Measurements from ENCODE around the gene PRKAR2B. TPM values are rescaled to one million over a fixed set of nuclear protein-coding genes. Genes with fewer than 3 reads are reported as not detected.

PRKAR2B gene
- total and polyA plus RNA-seq, 2 of the 4 experiments (the other 2 are of a cell fraction) = 3.0 to 3.1 TPM

GRCh38 chr7:107090457-107090856 lies 46.0 kb downstream of the PRKAR2B start:
- Histone ChIP-seq H4K20me1 (ENCODE audit: insufficient read depth, low read length) (no peaks in the 10 kb centered on the region), H3K36me3 (ENCODE audit: control insufficient read depth, insufficient read depth, low read length) (no peaks in the 10 kb centered on the region), H3K27ac (ENCODE audit: insufficient read depth, low read length) (no peak overlapping the region), H3K4ac (ENCODE audit: low read depth, low read length) (no peak overlapping the region), H3K14ac (replicated peaks; ENCODE audit: low read depth, low read length) (no peak overlapping the region), H3K4me3 (ENCODE audit: insufficient read depth, low read depth, low read length) (no peak overlapping the region), H3K9me1 (ENCODE audit: insufficient read depth, low read length) (no peaks in the 10 kb centered on the region), H2BK120ac (ENCODE audit: low read depth, low read length) (no peak overlapping the region), H3K79me1 (ENCODE audit: low read depth in 1 of 2, low read length in 2 of 2) (no peaks in the 10 kb centered on the region; a peak in 1 of 4 replicates), H3K18ac (ENCODE audit: low read depth, low read length) (no peak overlapping the region), H2AK5ac (ENCODE audit: low read depth, low read length) (no peak overlapping the region), H3K9me3 (ENCODE audit: control insufficient read depth, insufficient read depth, low read length) (no peaks in the 10 kb centered on the region), H3K27me3 (ENCODE audit: control insufficient read depth, insufficient read depth, low read length) (no peaks in the 10 kb centered on the region), H3K4me1 (ENCODE audit: control insufficient read depth, insufficient read depth, low read length) (no peaks in the 10 kb centered on the region), H3K9ac (ENCODE audit: low read depth, low read length) (no peak overlapping the region), H3K4me2 (ENCODE audit: low read depth, low read length) (no peak overlapping the region), H4K91ac (ENCODE audit: insufficient read depth, low read depth, low read length) (no peak overlapping the region), H3K23ac (ENCODE audit: low read depth, low read length) (no peak overlapping the region), H2BK5ac (ENCODE audit: low read depth, low read length, poor library complexity, severe bottlenecking) (no peak overlapping the region), H2AK9ac (replicated peaks; ENCODE audit: low read depth, low read length, poor library complexity) (no peak overlapping the region), H2AFZ (replicated peaks; ENCODE audit: low read length, poor library complexity) (no peak overlapping the region), H4K8ac (ENCODE audit: low read depth in 2 of 2, low read length in 2 of 2) (no peak overlapping the region), H4K5ac (ENCODE audit: low read depth, low read length) (no peak overlapping the region), H2BK15ac (ENCODE audit: low read depth, low read length) (no peak overlapping the region), H3K56ac (ENCODE audit: extremely low read depth, insufficient read depth, low read length) (no peak overlapping the region), H2BK20ac (ENCODE audit: low read depth, low read length) (no peak overlapping the region)
- ChIA-PET CTCF (interaction anchor here (0.9 kb wide), 1 partner anchor 27 kb away, joined by 3 read pairs; no protein-coding TSS in a partner anchor), POLR2A (ENCODE audit: unreplicated experiment) (no interaction called here)
- no CpG with 5 or more reads among the region's 2 CpGs for WGBS, 2 experiments (ENCODE audit: extremely low coverage in 2 of 2, insufficient read length in 1 of 2)
- TF ChIP-seq, protein P1, sequence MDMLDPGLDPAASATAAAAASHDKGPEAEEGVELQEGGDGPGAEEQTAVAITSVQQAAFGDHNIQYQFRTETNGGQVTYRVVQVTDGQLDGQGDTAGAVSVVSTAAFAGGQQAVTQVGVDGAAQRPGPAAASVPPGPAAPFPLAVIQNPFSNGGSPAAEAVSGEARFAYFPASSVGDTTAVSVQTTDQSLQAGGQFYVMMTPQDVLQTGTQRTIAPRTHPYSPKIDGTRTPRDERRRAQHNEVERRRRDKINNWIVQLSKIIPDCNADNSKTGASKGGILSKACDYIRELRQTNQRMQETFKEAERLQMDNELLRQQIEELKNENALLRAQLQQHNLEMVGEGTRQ (IDR thresholded peaks at IDR 0.05; ENCODE audit: low read depth, low read length) = no peak
- no peak for TF ChIP-seq CHD1 (IDR thresholded peaks at IDR 0.05; ENCODE audit: low read depth, low read length)
- TF ChIP-seq NFE2L2 (IDR thresholded peaks at IDR 0.05; ENCODE audit: low read depth, low read length) = no peak
- TF ChIP-seq MAFK (IDR thresholded peaks at IDR 0.05; ENCODE audit: low read depth, low read length) = no peak
- no peak for TF ChIP-seq FOS (IDR thresholded peaks at IDR 0.05; ENCODE audit: low read depth, low read length)
- TF ChIP-seq CEBPB (IDR thresholded peaks at IDR 0.05; ENCODE audit: low read depth, low read length) = no peak
- no peak for TF ChIP-seq MXI1 (IDR thresholded peaks at IDR 0.05; ENCODE audit: borderline replicate concordance, low read depth, low read length)
- TF ChIP-seq, protein P2, sequence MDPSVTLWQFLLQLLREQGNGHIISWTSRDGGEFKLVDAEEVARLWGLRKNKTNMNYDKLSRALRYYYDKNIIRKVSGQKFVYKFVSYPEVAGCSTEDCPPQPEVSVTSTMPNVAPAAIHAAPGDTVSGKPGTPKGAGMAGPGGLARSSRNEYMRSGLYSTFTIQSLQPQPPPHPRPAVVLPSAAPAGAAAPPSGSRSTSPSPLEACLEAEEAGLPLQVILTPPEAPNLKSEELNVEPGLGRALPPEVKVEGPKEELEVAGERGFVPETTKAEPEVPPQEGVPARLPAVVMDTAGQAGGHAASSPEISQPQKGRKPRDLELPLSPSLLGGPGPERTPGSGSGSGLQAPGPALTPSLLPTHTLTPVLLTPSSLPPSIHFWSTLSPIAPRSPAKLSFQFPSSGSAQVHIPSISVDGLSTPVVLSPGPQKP (IDR thresholded peaks at IDR 0.05; ENCODE audit: borderline replicate concordance, low read depth, low read length) = no peak
- TF ChIP-seq RAD21 (IDR thresholded peaks at IDR 0.05; ENCODE audit: low read length) = no peak
- TF ChIP-seq BHLHE40 (IDR thresholded peaks at IDR 0.05; ENCODE audit: low read depth, low read length) = no peak
- TF ChIP-seq POLR2A (IDR thresholded peaks at IDR 0.05; ENCODE audit: low read depth, low read length) = no peak
- TF ChIP-seq RFX5 (IDR thresholded peaks at IDR 0.05; ENCODE audit: low read depth, low read length) = no peak
- TF ChIP-seq MAZ (IDR thresholded peaks at IDR 0.05; ENCODE audit: borderline replicate concordance, low read depth, low read length) = no peak
- BruUV-seq (replicated peaks) = no TSS peak
- in situ Hi-C loops (cut with MboI; ENCODE audit: low sequenced_read_pairs) = no loop called here
- DNase-seq = no peak
- dilution Hi-C loops (cut with HindIII; ENCODE audit: low sequenced_read_pairs, unreplicated experiment) = no loop called here
- ATAC-seq (ENCODE audit: low read depth) = no peak
- intact Hi-C loops (cut with micrococcal nuclease) = no loop called here

All from IMR-90 (cell line).